NCI-H82 (cell line): ENCODE results near the gene SLC5A12.

Experiments
- DNase-seq: peaks from one replicate; lab custom pipeline; 2025; lab: John Stamatoyannopoulos, UW

Gene SLC5A12

DNA sequence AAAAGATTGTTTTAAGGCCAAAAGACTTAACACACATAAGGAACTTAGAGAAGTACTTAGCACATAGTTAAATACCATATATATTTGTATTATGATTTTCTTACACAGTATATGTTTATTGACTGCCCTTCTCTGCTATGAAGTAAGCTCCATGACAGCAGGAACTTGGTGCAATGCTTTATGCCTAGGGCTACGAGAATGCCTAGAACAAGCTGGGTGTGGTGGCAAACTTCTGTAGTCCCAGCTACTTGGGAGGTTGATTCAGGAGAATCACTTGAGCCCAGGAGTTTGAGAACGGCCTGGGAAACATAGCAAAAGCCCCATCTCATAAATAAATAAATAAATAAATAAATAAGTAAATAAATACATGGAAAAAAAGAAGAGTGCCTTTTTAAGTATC is 1.9 kb downstream of the SLC5A12 start:
- DNase-seq: no peak

DNA sequence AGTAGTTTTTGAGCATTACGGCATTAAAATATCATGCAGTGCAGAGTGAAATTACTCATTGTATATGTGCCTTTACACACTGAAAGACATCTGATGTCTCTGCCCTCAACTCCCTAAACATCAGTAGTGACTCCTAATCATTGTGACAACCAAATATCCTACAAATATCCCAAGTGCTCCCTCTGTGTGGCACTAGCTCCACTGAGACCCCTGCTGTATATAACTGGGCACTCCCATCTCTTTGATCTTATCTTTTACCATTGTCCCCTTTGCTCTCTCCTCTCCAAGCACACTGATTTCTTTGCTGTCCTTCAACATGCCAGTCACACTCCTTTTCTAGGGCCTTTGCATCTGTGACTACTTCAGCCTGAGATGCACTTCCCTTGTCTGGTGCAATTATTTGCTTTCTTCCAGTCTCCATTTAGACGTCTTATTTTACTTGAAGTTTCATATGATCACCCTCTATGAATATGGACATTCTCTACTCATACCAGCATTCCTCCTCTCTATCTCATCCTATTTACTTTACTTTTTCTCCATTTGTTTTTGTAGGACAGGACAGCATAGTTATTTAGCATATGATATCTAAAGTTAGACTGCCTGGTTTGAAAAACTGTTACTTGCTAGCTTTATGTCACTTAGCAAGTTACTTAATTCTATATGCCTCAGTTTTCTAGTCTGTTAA is 2.4 kb downstream of the SLC5A12 start:
- DNase-seq: peak; percentile 10

DNA sequence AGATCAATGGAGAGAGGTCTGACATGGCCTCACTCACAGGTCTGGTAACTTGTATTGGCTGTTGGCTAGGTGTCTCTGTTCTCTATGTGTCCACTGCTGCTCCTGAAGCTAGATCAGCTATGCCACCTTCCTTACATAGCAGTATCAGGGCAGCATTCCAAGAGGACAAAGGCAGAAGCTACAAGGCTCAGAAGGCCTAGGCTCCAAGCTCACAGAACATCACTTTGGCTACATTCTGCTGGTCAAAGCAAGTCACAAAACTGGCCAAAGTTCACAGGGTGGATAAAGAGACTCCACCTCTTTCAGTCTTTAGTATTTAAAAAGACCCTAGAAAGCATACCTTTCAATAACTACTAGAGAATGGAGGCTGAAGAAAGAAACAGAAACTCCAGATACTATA is 4.1 kb downstream of the SLC5A12 start:
- no peak for DNase-seq

DNA sequence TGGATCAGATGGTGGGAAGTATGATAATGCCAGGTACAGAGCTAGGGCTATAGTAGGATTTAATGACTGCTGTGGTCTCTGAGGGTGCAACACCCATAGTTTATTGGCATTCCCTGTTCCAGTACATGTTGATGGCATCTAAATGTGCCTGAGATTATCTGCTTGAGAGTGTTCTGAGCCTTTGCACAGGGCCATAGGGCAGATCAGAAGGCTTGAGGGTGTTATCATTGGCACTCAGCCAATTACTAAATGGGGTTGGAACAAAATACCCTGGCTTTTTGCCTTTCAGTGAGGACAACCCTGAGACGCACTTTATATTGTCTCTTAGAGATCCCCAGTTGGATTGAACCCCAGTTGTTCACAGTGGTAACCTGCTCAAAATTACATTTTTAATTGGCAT is 6.7 kb downstream of the SLC5A12 start:
- DNase-seq: peak; percentile 72

DNA sequence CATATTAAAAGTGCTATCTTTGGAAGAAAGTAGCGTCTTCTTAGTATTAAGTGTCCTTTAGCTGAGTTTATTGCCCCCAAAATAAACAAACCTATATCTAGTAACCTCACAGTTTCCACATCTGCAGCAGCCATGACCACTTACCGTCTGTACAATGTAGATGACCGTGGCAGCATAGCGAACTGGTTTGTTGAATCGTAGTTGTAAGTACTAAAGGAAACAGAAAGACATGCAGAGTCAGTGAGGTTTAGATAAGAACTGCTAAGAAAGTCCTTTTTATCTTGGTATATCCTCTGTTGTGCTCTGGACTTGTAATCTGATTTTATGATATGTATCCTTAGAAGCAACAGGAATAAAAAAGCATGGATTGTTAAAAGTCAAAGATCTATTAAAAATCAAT is 9.4 kb downstream of the SLC5A12 start:
- DNase-seq: no peak

DNA sequence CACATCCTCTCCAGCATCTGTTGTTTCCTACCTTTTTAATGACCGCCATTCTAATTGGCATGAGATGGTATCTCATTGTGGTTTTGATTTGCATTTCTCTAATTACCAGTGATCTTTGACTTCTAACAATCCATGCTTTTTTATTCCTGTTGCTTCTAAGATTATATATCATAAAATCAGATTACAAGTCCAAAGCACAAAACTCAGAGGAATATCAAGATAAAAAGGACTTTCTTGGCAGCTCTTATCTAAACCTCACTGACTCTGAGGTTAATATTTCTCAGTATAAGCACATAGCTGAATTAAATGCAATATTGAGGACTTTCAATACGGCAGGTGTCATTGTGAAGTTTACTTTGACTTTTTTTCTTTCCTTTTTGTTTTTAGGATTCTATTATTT is 11.4 kb downstream of the SLC5A12 start:
- DNase-seq: no peak

DNA sequence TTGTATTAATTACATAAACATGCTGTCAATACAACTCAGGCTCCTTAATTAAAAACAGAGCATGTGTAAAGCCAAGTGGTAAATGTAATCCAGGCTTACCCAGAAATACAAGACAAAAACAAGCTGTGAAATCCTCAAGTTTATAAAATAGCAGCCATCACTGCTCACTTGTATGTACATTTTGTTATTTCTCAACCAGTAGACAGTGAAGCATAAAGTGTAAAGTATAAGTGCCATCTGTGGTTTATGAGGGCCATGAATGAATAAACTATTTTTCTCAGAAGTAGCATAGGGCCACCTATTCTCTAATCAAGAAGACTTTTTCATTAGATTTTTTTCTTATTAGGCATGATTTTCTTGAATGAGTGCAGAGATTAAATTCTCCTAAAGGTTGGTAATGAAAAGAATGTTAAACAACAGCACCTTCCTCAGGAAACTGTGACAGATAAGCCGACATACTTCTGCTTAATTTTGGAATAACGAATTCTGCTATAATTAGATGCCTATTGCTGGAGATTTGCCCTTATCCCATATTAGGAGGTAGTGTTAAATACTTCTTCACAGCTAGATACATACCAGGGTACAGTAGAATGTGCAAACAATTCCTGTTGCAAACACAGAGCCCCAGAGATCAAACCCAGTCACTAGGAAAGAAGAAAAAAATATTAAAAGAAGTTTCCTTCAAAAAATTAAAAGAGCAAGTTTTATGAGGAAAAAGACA is 13.0 kb downstream of the SLC5A12 start:
- DNase-seq: no peak

DNA sequence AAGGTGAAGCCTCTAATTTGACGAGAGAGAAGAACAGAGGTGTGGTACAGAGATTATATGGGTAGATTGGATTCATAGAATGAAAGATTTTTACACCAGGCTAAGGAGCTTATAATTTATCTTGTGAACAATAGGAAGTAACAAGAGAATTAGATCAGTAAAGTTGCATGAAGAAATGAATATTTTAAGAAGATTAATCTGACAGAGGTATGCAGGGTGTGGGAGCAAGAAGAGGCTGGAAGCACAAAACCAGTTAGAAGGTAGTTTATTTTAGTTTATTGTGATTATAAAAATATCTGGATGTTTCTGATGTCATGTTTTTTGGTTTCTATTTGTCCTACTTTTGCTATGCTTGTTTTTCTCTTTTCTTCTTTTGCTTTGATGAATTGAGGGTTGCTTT is 15.7 kb downstream of the SLC5A12 start:
- no peak for DNase-seq

DNA sequence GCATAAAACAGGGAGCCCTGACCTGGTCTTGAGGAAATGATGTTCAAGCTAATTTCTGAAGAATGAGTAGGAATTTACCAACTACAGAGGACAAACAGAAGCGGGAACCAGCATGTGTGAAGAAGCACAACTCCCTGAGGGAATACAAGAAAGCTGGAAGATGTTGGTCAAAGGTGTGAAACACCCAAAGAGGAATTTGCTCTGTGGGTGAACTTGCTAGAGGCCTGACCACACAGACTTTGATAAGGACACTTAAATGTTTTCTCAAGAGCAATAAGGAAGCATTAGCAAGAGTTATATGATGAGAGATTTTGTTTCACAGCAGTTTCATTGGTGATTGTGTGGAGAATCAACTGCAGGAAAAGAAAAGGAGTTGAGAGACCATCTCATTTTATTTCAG is 17.6 kb downstream of the SLC5A12 start:
- no peak for DNase-seq

DNA sequence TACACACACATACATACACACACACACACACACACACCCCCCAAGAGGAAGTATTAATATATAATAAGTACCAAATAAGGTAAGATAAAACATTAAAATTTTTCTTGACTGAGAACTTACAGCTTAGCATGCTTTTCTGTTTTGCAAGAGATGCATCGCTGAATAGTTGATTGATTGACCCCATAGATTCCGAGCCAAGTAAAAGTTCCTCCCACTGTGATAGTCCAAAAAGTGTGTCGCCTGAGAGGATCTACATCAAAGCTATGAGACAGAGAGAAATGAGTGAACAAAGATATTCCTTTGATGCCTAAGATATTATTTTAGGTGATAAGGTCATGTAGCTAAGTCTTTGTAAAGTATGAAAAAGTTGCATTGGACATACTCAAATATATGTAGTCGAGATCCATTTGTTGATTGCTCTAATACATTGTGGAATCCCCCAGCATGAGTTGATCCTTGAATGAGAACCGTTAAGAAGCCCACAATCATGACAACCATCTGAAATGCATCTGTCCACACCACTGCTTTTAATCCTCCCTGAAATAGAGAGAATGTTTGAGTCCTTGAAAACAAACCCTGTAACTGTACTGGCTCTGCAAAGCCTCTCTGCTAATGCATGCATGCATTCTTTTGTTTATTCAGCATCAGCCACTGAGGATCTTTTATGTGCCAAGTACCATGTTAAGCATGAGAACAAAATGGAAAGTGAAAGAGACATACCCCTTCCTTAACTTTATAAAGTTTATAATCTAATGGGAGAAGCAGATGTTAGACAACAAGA is 18.3 kb downstream of the SLC5A12 start:
- no peak for DNase-seq

DNA sequence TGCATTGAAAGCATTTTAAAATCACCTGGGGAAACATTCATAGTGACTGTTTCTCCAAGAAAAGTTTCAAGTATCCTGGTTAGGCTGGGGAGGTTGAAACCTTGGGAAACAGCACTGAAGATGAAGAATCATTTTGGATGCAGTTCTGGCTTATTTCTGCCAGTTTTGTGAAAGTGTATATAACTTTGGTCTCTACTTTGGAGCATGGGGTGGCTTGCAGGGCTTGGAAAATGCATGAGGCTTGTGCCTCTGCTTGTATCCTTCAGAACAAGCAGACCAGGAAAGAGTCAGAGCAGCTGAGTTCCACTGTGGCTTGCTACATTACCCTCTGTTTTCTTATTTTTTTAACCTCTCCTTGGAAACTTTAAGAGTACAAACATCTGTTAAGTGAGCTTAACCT is 19.5 kb downstream of the SLC5A12 start:
- DNase-seq: no peak

DNA sequence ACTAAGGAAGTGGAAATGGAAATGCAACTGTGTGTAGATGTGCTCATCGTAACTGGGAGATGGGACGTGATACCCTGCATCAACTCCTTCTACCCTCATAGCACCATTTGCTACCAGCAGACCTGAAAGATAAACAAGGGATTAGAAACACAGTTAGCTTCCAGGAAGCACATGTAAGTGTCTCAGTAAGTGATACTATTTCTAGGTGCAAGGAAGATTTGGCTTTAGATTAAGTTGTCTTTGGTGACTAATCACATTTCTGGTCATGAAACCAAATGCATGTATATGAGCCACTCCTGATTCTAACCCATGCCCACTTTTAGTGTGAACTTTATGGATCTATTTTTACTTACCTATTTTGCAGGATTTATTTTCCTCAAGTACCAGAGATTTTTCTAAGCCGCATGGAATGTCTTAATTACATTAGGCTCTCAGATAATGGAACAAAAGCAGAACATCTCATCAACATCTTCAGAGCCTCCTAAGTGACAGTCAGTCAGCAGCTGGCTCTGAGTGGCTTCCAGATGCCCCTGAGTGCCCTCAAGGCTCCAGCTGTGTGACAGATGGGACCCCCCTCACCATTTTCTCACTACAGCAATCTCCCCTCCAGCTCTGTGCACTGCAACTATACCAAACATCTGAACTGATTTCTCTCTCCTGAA is 21.2 kb downstream of the SLC5A12 start:
- DNase-seq: peak; percentile 89

DNA sequence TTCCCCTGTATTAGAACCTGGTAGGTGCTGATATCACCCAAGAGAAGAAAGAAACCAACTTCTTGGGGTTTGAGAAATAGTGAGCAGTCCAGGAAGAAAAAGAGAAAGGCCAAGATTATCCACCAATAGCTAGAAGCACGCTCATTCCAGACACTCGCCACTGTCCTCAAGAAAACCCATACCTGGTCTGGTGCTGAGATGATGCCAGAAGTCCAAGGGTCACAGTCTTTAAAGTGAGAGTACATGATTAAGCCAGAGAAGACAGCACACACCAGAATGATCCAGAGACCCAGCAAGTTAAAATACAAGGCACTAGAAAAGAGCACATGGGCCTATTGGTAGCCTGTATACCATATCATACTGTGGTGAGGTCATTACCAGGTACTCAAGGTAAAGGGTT is 23.6 kb downstream of the SLC5A12 start:
- no peak for DNase-seq

DNA sequence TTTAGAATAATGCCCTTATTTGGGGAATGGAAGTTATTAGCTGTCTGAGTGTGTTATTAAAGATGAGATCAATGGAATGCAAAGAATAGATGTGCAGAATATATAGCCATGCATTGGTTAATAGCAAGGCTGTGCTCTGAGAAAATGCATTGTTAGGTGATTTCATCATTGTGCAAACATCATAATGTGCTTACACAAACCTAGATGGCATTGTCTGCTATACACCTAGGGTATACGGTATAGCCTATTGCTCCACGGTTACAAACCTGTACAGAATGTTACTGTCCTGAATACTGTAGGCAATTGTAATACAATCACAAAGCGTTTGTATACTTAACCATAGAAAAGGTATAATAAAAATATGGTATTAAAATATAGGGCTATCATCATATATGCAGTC is 25.5 kb downstream of the SLC5A12 start:
- DNase-seq: no peak

DNA sequence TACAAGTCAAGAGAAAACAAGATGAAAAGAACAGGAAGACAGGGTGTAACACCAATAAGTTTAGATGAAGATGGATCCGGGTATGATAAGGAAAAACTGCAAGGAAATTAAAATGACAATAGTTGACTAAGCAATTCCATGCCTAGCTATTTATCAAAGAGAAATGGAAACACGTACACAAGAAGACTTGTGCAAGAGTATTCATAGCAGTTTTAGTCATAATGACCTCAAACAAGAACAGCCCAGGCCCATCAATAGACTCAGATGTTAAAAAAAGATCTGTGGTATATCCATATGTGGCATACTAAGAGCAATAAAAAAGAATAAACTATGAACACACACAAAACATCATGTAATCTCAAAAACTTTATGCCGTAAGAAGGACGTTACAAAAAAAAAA is 33.2 kb downstream of the SLC5A12 start:
- DNase-seq: no peak

DNA sequence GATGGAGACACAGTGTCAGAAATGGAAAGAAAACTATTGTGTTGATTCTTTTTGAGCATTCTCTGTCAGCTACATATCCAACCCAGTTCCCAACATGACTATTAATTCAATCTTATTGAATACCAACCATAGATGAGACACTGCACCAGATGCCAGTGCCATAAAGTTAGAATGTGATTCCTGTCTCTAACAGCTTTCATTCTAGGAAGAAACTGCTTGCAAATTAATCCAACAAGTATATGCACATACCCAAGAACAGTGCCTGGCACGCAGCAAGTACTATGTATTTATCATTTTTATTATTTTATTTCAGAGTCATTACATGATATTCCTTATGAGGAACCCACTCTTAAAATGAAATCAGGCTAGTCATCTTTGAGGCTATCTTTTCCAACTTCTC is 34.5 kb downstream of the SLC5A12 start:
- no peak for DNase-seq

DNA sequence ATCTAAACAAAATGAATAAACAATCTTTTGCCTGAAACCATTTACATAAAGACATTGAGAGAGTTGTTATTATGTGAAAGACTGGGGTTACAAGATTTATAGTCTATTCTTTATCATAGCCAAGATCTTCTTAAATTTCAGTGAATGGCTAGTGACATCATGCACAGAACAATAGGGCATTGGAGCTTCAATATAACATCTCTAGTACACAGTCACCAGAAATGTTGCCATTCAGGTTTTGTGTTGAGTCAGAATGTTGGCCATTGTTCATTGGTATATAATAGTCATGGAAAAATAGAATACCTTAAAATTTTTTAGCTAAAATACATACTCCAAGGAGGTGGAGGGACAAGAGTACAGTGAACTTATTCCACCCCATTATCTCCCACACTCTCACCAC is 44.3 kb downstream of the SLC5A12 start:
- DNase-seq: no peak

DNA sequence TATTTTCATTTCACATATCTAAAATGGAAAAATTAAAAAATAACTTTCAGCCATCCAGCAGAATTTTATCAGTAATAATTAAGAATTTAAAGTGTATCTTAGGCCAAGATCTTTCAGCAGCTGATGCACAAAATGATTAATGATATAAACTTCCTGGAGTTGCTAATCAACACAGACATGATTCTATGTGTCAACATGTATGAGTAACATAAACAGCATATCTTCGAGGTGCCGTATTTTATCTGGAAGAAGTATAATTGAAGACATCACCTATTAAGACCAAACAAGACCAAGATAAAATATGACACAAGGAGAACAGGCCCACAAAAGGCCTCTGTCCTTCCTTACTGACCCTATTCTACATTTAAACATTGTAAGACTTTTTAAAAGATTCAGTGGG is 45.2 kb downstream of the SLC5A12 start:
- peak; percentile 32 for DNase-seq

DNA sequence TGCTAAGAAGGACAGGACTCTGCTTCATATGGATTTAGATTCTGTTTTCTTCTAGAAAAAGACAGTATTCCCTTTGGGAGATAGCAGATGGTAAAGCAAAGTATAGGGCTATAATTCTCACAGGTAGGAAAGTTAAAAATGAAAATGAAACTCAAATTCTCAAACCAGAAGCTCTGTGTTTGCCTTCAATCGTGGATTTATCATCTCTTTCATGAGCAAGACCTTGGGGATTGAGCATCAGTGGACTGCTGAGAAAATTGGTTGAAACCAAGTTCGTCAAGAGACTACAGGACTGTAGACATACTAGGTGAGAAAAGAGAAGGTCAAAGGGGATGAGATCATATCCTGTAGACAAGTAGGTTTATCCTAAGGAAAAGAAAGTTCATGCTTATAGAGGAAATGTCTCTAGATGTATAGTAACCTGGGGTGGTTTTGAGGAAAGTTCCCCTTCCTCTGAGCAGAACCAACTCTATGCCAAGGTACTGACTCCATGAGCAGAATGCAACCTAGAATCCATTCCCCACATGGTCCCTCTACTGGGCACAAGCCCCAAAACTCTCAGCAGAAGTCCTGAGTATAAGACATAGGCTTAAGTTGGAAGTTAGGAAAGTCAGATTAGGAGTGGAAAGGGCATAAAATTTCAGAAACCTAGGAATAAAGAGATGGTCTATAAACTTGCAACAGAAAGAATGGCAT is 46.5 kb downstream of the SLC5A12 start:
- DNase-seq: no peak

DNA sequence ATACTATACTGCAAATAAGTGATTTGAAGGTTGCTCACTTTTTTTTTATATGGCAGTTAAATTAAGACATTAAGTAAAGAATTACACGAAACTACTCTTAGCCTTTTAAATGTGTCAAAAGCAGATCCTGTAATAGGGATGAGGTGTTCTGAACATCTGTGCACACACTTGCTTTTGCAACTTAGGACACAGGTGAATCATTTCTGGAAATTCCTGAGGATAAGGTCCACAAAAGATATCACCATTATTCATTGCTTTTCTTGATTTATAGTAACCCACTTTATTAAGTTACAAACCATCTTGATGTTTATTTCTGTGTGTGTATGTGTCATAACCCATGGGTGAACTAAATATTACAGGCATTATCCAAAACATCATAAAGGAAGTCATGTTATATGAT is 55.9 kb downstream of the SLC5A12 start:
- no peak for DNase-seq

DNA sequence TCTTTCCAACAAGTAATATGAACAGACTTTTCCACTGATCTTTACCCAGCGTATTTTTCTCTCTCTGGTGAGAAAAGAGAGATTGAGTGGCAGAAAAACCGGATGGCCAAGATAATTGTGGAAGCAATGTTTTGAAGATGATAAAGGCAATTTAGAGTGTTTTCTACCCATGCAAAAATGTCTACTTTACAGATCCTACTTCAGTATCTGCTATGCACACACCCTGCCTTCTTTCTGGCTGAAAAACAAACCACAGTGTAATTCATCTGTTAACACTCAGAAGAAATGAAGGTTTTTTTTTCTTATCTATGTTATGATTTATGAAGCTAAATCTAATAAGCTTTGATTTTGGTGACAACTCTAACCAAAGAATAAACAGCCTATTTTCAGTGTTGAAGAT is 56.8 kb downstream of the SLC5A12 start:
- DNase-seq: no peak

DNA sequence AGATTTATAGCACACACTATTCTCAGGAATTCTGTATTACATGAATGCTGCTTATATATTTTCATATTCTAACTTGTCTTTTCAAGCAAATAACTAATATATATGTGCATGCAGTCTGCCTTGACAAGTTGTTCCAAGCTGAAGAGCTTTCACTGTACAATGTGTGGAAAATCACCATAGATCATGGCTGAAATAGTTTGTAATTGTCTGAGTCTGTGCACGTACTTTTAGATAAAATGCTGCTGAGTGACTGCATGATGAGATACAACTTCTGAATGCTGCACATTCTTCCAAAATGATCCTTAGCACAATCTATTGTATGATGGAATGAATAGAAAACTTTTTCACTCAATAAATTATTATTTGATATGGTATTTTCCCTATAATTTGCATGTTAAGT is 58.9 kb downstream of the SLC5A12 start:
- DNase-seq: no peak
